NCI-H1436 treated with DMSO at 0.1 percent for 48 hours (cell line): Measurements from ENCODE around the gene TMSB10.
"Not testable (repeated sequence)": the region's sequence is repeated elsewhere in the genome, so short reads cannot be mapped to it uniquely, and the experiment has no call there.

Source experiments
- DNase-seq: peaks from one replicate; lab custom pipeline; 2025; lab: John Stamatoyannopoulos, UW

TMSB10 gene

DNA sequence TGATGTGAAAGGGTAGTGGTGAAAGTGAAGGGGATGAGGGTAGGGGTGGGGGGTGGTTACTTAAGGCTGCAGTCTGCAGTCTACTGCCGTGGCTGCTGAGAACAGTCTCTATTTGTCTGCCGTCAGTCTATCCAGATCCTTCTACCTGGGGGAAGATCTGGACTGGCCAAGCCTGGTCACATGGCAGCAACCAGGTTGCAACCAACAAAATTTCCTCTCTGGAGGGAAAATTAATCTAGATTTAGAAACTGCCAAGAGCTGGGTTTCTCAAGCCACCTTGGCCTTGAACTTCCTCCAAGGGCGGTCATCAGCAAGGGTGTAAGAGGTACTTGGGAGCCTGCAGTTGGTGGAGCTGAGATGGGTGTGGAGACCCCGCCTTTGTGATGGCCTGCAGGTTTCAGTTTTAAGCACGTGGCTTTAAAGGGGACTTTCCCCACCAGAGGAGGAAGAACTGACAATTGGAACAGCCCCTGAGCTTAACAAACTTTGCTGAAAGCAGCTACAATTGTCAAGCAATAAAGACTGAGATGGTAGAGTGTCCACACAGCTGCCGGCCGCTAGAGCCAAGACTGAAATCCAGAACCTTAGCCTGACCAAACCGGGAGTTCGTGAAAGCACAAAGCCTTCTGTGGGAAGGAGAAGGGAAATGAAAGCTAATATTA, 34.1 kb downstream of the TMSB10 start:
- DNase-seq = no peak

DNA sequence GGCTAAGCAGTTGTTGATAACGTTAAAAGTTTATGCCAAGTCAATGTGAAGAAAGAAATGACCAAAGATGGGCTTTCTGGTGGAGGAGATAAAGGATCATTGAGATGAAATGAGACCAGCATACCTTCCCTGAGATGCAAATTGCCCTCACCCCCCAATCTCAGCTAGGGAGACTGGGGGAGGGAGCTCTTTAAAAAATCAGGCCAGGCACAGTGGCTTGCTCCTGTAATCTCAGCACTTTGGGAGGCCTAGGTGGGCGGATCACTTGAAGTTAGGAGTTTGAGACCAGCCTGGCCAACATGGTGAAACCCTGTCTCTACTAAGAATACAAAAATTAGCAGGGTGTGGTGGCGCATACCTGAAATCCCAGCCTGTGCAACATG, 34.6 kb downstream of the TMSB10 start:
- no peak for DNase-seq

DNA sequence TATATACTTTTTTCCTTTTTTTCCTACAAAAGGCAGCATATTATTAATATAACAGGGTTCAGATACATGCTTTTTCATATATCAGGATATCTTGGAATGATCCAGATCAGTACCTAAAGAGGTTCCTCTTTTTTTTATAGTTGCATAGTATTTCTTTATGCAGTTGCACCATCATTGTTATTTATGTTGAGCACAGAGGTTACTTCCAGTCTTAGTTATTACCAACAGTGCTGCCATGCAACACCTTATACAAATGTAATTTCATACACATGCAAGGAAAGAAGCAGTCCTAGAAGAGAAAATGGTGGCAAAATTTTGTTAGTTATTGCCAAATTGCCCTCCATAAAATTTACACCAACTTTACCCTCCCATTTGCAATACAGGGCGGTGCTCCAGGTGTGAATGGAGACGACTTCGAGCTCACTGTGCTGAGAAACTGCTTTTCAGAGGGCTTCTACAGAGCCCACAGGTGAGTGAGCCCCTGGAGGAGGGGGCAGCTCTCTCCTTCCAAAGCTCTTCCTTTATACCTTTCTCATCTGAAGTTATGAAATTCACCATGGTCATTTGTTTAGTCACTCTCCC, 35.5 kb downstream of the TMSB10 start:
- no peak for DNase-seq

DNA sequence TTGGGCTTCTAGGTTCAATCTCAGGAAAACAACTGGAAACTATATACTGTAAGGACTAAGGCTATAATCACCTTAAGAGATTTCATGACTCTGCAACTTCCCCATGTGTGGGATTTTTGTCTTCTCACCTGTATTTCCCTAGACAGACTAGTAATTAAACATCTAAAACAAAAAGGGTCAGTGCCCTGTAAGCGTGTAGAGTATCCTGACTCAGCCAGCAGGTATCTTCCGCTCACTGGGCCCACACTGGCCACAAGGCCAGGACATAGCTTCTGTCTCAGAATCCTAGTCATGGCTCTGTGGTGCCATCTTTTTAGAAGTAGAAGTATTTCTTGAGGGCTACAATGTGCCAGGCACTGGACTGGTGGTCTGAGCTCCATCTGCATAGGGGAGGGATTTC, 36.7 kb downstream of the TMSB10 start:
- DNase-seq = no peak

DNA sequence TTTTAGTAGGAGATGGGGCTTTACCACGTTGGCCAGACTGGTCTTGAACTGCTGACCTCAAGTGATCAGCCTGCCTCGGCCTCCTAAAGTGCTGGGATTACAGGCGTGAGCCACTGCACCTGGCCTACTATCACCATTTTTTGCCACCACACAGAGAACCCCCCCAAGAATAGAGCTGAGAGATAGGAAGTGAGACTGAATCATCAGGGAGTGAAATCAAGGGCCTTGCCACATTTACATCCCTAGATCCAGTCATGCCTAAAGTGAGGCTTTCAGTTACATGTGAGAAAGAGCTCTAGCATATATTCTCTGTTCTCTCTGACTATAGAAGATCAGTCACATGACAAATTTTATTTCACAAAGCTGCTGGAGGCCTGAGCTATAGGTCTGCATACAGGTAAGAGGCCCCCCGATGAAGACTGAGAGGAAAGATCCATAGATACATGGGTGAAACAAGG, 37.5 kb downstream of the TMSB10 start:
- DNase-seq = no peak

DNA sequence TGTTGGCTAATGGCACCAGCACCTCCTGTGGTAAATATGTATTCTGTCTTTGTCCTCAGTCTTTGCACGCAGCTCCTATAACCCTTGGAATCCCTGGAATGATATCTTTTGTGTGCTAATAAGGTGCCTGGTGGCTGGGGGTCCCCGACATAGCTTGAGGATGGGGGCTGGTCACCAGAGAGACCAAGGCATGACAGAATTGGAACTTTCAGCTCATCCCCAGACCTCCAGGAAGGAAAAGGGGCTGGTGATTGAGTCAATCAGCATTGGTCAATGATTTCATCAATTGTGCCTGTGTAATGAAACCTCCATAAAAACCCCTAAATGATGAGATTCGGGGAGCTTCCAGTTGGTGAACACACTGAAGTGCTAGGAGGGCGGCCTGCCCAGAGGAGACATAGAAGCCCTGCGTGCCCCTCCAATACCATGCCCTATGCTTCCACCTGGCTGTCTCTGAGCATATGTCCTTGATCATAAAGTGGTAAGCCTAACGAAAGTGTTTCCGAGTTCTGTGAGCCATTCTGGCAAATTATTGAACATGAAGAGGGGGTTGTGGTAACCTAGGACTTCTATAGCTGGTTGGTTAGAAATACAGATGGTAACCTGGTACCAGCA, 38.9 kb downstream of the TMSB10 start:
- no peak for DNase-seq

DNA sequence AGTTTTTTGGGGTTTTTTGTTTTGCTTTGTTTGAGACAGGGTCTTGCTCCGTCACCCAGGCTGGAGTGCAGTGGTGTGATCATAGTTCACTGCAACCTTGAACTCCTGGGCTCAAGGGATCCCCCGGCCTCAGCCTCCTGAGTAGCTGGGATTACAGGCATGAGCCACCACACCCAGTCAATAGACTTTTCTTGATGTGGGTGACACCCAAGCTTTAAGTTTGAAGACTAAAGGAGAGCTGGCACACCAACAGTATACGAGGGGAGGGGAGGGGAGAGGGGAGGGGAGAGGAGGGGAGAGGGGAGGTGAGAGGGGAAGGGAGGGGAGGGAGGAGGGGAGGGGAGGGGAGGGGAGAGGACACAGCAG, 40.4 kb downstream of the TMSB10 start:
- not testable (repeated sequence) for DNase-seq

DNA sequence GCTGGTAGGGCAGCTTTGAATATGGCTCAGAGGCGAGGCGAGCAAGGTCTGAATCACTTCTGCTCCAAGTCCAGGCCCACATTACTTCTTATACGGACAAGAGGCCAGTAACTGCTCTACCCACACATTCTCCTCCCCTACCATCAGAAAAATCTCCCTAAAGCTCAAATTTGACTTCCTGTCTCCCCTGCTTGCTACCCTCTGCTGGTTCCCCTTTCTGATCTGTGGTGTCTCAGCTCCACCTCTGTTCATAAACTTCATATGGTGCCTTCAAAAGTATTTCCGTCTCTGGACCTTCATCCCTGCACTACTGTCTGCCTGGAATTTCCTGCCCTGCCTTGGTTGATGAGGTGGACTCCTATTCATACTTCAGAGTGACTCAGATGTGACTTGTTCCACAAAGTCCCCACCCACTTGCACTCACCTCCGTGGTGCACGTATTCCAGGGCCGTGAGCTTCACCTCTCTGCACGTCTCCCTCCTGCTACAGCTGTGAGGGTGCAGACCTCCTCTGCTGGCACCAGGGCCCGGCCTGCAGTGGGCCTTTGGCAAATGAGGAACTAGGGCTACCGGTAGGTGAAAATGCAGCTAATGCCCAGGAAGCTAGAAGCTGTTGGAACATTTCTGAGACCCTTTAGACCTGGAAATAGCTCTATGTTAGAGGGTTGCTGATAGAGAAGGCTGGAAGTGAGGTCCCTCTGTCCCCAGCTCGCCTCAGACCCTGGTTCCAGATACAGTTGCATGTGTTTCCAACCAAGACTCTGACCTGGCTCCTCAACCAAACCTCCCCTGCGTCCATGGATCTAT, 41.0 kb downstream of the TMSB10 start:
- DNase-seq = no peak

DNA sequence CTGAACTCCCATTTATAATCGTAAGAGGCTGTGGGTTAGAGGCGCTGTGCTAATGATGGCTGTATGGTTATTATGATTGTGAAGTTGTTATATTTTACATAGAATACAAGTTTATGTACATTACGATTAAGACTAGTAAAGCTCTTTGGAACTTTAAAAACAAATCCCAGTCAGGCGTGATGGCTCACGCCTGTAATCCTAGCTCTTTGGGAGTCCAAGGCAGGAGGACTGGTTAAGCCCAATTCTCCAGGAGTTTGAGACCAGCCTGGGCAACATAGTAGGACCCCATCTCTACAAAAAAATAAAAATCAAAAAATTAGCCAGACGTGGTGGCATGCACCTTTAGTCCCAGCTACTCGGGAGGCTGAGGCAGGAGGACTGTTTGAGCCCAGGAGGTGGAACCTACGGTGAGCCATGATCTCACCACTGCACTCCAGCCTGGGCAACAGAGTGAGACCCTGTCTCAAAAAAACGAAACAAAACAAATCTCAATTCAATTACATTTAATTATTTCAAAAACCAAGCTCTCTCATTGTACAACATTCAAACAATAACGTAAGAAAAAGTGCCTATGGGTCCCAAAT, 41.6 kb downstream of the TMSB10 start:
- no peak for DNase-seq

DNA sequence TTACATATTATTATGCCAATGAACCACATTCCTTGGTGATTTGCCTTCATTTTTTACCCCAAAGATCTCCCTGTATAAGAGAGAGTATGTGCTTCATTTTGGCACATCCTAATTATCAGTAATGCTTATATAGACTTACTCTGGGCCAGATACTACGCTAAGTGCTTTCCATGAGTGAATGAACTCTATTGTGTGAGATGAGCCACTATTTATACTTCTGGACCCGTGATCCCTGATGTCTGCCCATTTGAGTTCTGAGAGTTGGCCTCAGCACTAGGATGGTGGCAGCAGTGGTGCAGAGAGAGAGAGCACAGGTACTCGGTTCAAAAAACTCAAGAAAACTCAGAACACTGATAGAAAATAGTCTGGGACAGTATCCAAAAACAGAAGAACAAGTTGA, 48.1 kb downstream of the TMSB10 start:
- DNase-seq = no peak

DNA sequence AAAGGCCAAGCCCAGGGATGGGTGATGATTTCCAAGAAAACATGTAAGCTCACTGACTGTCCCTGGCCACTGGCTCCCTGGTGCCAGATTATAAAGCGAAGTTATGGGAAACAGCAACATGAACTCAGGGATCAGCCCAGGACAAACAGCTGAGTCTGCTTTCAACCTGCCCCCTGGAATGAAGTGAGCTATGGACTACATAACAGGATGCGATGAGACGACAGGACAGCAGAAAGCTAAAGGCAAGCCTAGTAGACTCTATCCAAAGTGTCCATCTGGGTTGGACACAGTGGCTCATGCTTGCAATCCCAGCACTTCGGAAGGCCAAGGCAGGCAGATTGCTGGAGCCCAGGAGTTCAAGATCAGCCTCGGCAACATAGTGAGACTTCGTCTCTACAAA, 48.9 kb downstream of the TMSB10 start:
- DNase-seq = no peak
